ENCODE results near the gene NACC2.

NACC2 gene

GRCh38 chr9:136007934-136008692 lies 87.0 kb downstream of the NACC2 start:
- no peak for DNase-seq

- no peak for DNase-seq
Observed at GRCh38 chr9:136007276-136007933, 87.7 kb downstream of the NACC2 start.

GRCh38 chr9:136006169-136006568 lies 88.9 kb downstream of the NACC2 start:
- no peak for DNase-seq

GRCh38 chr9:136004712-136005111 lies 90.4 kb downstream of the NACC2 start:
- no peak for DNase-seq

- no peak for DNase-seq
Observed at GRCh38 chr9:136004219-136004618, 90.9 kb downstream of the NACC2 start.

GRCh38 chr9:136003411-136004218 lies 91.5 kb downstream of the NACC2 start:
- DNase-seq = no peak

- no peak for DNase-seq
Observed at GRCh38 chr9:136002881-136003280, 92.2 kb downstream of the NACC2 start.

GRCh38 chr9:136002215-136002614 lies 92.9 kb downstream of the NACC2 start:
- no peak for DNase-seq

GRCh38 chr9:136001231-136001630 lies 93.9 kb downstream of the NACC2 start:
- DNase-seq = no peak

GRCh38 chr9:135998410-135999071 lies 96.5 kb downstream of the NACC2 start:
- no peak for DNase-seq

- no peak for DNase-seq
Observed at GRCh38 chr9:135998016-135998380, 97.1 kb downstream of the NACC2 start.

- DNase-seq = no peak
Observed at GRCh38 chr9:135997090-135998015, 97.7 kb downstream of the NACC2 start.

- DNase-seq = no peak
Observed at GRCh38 chr9:135995816-135996215, 99.3 kb downstream of the NACC2 start.

GRCh38 chr9:135994501-135995192 lies 100.4 kb downstream of the NACC2 start:
- no peak for DNase-seq

GRCh38 chr9:135993765-135994500 lies 101.2 kb downstream of the NACC2 start:
- no peak for DNase-seq

GRCh38 chr9:135993409-135993742 lies 101.7 kb downstream of the NACC2 start:
- no peak for DNase-seq

- DNase-seq = no peak
Observed at GRCh38 chr9:135992486-135993408, 102.3 kb downstream of the NACC2 start.

GRCh38 chr9:135991771-135992170 lies 103.3 kb downstream of the NACC2 start:
- DNase-seq = no peak

Measured in midbrain (tissue), 1 donor.